Breast epithelium (tissue), 4 donors: ENCODE measurements around the gene STARD10. TPM values are rescaled to one million over a fixed set of nuclear protein-coding genes. Genes with fewer than 3 reads are reported as not detected.

Experiments used
- DNase-seq, 2 donors: peaks; one replicate each; pipeline ENCODE4 v3.0.0-alpha.2; 2019; ENCODE audit warnings: low spot score in 2 of 2
- H3K27ac ChIP-seq, 2 donors: fragments of 200-600 bp; sonication (generic) in 1 of 2; one replicate each; pipeline ENCODE4 v1.5.1; 2016 to 2019; ENCODE audit warnings: mild to moderate bottlenecking in 1 of 2
- H3K27me3 ChIP-seq, 2 donors: fragments of 200-600 bp; sonication (generic) in 1 of 2; one replicate each; pipeline versions ENCODE4 v1.5.1 to v1.6.0; 2017 to 2019; ENCODE audit warnings: control low read depth in 1 of 2, mild to moderate bottlenecking in 1 of 2
- H3K36me3 ChIP-seq: fragments of 200-600 bp; one replicate; pipeline ENCODE4 v1.5.1; 2019
- H3K4me1 ChIP-seq, 2 donors: fragments of 200-600 bp; sonication (generic); one replicate each; pipeline ENCODE4 v1.5.1; 2016 to 2019; ENCODE audit warnings: control low read depth in 1 of 2
- H3K4me3 ChIP-seq, 3 donors: fragments of 200-600 bp; sonication (generic); 1 replicate in 2 of 3; 2 replicates in 1 of 3; pipeline ENCODE4 v1.5.1; 2016 to 2019; ENCODE audit warnings: mild to moderate bottlenecking in 3 of 3, moderate library complexity in 2 of 3
- H3K9me3 ChIP-seq, 2 donors: fragments of 200-600 bp; sonication (generic) in 1 of 2; one replicate each; pipeline ENCODE4 v1.5.1; 2016 to 2019; ENCODE audit warnings: control low read depth in 1 of 2
- CTCF ChIP-seq, 3 donors: fragments of 450-650 bp; IDR thresholded peaks; one replicate each; pipeline ENCODE4 v1.5.1; 2016 to 2017; ENCODE audit warnings: antibody characterized with exemption in 3 of 3, mild to moderate bottlenecking in 3 of 3, moderate library complexity in 3 of 3
- POLR2A ChIP-seq: fragments of 450-650 bp; IDR thresholded peaks from one replicate; pipeline ENCODE4 v1.6.1; 2016; ENCODE audit warnings: antibody characterized with exemption, mild to moderate bottlenecking, moderate library complexity
- POLR2AphosphoS5 ChIP-seq, 3 donors: sonication (generic); formaldehyde crosslinking; IDR thresholded peaks; one replicate each; pipeline ENCODE4 v1.6.1; 2017; ENCODE audit warnings: antibody characterized with exemption in 3 of 3
- intact Hi-C: fragments of 100-400 bp; cut with DNase I; formaldehyde crosslinking; loops from one replicate; pipeline ENCODE4 v1.15.1; 2023; ENCODE audit warnings: low total_unique reads
- total RNA-seq, 3 donors: library from RNA; depleted of rRNA; stranded (reverse); fragments of >200 nt; gene quantifications; one replicate each; pipeline ENCODE4 v1.1.0, GENCODE V29; 2016

STARD10 gene
- total RNA-seq, 3 donors from 2014 or later, result 20.6 to 117 (median 93.7) TPM

DNA sequence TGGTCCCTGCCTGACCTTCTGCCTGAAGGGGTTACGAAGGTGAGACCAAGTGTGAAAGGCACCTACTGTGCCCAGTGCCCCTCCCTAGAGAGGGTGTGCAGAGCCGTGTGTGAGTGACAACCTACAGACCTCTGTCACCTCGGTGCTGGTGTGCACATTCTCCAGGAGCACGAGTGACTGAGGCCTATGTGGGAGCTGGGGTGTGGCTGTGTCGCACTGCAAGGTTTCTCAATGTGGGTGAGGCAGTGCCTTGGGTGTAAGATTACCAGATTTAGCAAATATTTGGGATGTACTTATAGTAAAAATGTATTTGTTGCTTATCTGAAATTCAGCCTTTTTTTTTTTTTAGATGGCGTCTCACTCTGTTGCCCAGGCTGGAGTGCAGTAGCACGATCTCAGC is 5.6 kb downstream of the STARD10 start:
- no peaks in the 10 kb centered on the region for H3K36me3 ChIP-seq
- DNase-seq, result no peak
- H3K27ac ChIP-seq, result peak overlapping the region in 1 of 2 donors; percentile 40
- no peaks in the 10 kb centered on the region for H3K27me3 ChIP-seq
- peaks cover 0 to 2% of the 10 kb centered on the region in 2 donors for H3K4me1 ChIP-seq
- intact Hi-C loops, result loop anchor here (10.0 kb wide), 1 partner anchor 63 kb away; no protein-coding TSS in a partner anchor
- H3K4me3 ChIP-seq, result no peak overlapping the region
- no peaks in the 10 kb centered on the region for H3K9me3 ChIP-seq
- TF ChIP-seq POLR2A (no peak), POLR2AphosphoS5 (IDR thresholded peaks at IDR 0.05) (no peak), CTCF (IDR thresholded peaks at IDR 0.05) (no peak)

DNA sequence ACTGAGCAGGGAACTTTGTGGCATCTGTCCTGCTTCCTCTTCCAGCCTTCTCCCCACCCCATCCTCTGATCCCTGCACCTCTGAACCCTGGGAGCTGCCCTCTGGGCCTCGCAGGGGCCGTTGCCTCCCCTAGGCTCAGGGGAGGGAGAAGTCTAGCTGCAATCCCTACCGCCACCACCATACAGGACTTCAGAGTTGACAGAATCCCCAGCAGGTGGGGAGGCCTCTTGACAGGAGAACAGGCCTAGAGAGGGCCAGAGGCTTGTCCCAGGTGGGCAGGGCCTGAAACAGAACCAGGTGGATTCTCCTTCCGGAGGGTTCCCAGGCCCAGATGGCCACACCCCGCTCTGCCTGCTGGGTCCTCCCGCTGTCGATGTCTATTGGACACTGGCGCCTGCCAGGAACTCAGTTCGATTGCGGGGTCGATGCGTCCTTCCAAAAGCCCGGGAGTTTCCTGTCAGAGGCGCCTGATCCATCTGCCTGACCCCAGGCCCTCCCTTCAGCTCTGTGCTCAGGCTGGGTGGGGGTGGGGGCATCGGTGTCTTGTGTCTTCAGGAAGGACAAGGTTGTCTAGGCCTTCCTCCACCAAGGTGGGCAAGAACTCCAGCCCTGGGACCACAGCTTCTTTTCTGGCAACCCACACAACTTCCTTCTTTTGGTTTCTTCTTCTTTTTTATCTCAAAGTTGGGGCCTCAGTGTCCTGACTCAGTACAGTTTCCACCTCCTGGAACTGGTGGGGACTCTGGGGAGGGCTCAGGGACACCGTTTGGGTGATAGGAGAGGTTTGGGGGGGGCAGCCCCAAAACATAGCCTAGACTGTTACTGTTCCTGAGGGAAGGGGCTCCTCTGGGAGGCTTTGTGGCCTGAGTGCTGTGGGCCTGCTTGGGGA is 6.4 kb downstream of the STARD10 start:
- Histone ChIP-seq H3K4me1 (no peaks in the 10 kb centered on the region), H3K4me3 (no peak overlapping the region), H3K36me3 (no peaks in the 10 kb centered on the region), H3K9me3 (no peaks in the 10 kb centered on the region), H3K27ac (peak overlapping the region; percentile 40 to 60), H3K27me3 (no peaks in the 10 kb centered on the region)
- DNase-seq, result no peak
- TF ChIP-seq POLR2A, result no peak
- intact Hi-C loops, result loop anchor here (10.0 kb wide), 1 partner anchor 63 kb away; no protein-coding TSS in a partner anchor

- Histone ChIP-seq H3K4me3 (no peak overlapping the region), H3K36me3 (no peaks in the 10 kb centered on the region), H3K27ac (peak overlapping the region; percentile 40 to 75), H3K27me3 (no peaks in the 10 kb centered on the region), H3K9me3 (no peaks in the 10 kb centered on the region), H3K4me1 (no peaks in the 10 kb centered on the region)
- peak; percentile 40 to 76 for DNase-seq
- intact Hi-C loops, result loop anchor here (10.0 kb wide), 1 partner anchor 62 kb away; no protein-coding TSS in a partner anchor
- TF ChIP-seq POLR2A (no peak), CTCF (IDR thresholded peaks at IDR 0.05) (no peak), POLR2AphosphoS5 (IDR thresholded peaks at IDR 0.05) (no peak)
Measured at GRCh38 chr11:72786305-72787215, 7.3 kb downstream of the STARD10 start.

GRCh38 chr11:72784662-72785061 is 9.2 kb downstream of the STARD10 start:
- Histone ChIP-seq H3K4me1 (peaks cover 3 to 6% of the 10 kb centered on the region in 2 donors), H3K9me3 (no peaks in the 10 kb centered on the region), H3K36me3 (no peaks in the 10 kb centered on the region), H3K27me3 (no peaks in the 10 kb centered on the region), H3K27ac (peak overlapping the region; percentile 28 to 42), H3K4me3 (no peak overlapping the region)
- TF ChIP-seq POLR2AphosphoS5 (IDR thresholded peaks at IDR 0.05) (no peak), CTCF (IDR thresholded peaks at IDR 0.05) (no peak), POLR2A (no peak)
- intact Hi-C loops, result loop anchor here (10.0 kb wide), 1 partner anchor 60 kb away; no protein-coding TSS in a partner anchor
- no peak for DNase-seq

- DNase-seq, result no peak
- TF ChIP-seq POLR2AphosphoS5 (IDR thresholded peaks at IDR 0.05), result no peak
- TF ChIP-seq POLR2A, result no peak
- TF ChIP-seq CTCF (IDR thresholded peaks at IDR 0.05), result no peak
- H3K27ac ChIP-seq, result no peak overlapping the region
- no peaks in the 10 kb centered on the region for H3K36me3 ChIP-seq
- no peaks in the 10 kb centered on the region for H3K9me3 ChIP-seq
- intact Hi-C loops, result loop anchor here (10.0 kb wide), 1 partner anchor 59 kb away; no protein-coding TSS in a partner anchor
- no peak overlapping the region for H3K4me3 ChIP-seq
- no peaks in the 10 kb centered on the region for H3K27me3 ChIP-seq
- H3K4me1 ChIP-seq, result peaks cover 3 to 6% of the 10 kb centered on the region in 2 donors
Measured at GRCh38 chr11:72783144-72783905, 10.5 kb downstream of the STARD10 start.
